Ascending aorta (tissue), 2 donors: ENCODE results near the gene MRO. TPM values are rescaled to one million over a fixed set of nuclear protein-coding genes. Genes with fewer than 3 reads are reported as not detected.

Experiments used
- DNase-seq, 2 donors: peaks; one replicate each; pipeline ENCODE4 v3.0.0-alpha.2; 2019; ENCODE audit warnings: low spot score in 2 of 2
- H3K27ac ChIP-seq, 2 donors: fragments of 200-600 bp; sonication (generic); one replicate each; pipeline ENCODE4 v1.5.1; 2016 to 2017; ENCODE audit warnings: mild to moderate bottlenecking in 1 of 2
- H3K27me3 ChIP-seq: fragments of 200-600 bp; sonication (generic); one replicate; pipeline ENCODE4 v1.5.1; 2017
- H3K36me3 ChIP-seq, 2 donors: fragments of 200-600 bp; sonication (generic); one replicate each; pipeline ENCODE4 v1.5.1; 2016
- H3K4me1 ChIP-seq, 2 donors: fragments of 200-600 bp; sonication (generic); one replicate each; pipeline ENCODE4 v1.5.1; 2016 to 2017; ENCODE audit warnings: mild to moderate bottlenecking in 1 of 2
- H3K4me3 ChIP-seq, 2 donors: fragments of 200-600 bp; sonication (generic); one replicate each; pipeline ENCODE4 v1.5.1; 2016 to 2017; ENCODE audit warnings: mild to moderate bottlenecking in 1 of 2
- H3K9me3 ChIP-seq, 2 donors: fragments of 200-600 bp; sonication (generic); one replicate each; pipeline ENCODE4 v1.5.1; 2016
- CTCF ChIP-seq, 3 experiments: fragments of 200-600 bp in 2 of 3; fragments of 450-650 bp in 1 of 3; sonication (generic) in 2 of 3; IDR thresholded peaks; one replicate each; pipeline ENCODE4 v1.5.1; 2016 to 2019; ENCODE audit warnings: antibody characterized with exemption in 3 of 3, mild to moderate bottlenecking in 1 of 3, moderate library complexity in 1 of 3
- intact Hi-C: fragments of 100-400 bp; cut with DNase I; formaldehyde crosslinking; loops from one replicate; pipeline ENCODE4 v1.15.1; 2023
- total RNA-seq: library from RNA; depleted of rRNA; stranded (reverse); fragments of >200 nt; gene quantifications from one replicate; pipeline ENCODE4 v1.1.0, GENCODE V29; 2016

Gene MRO
- total RNA-seq, 1 donor from 2014 or later = 1.4 TPM

- no peaks in the 10 kb centered on the region for H3K4me1 ChIP-seq
- H3K36me3 ChIP-seq = no peaks in the 10 kb centered on the region
- no peaks in the 10 kb centered on the region for H3K27me3 ChIP-seq
- no peak overlapping the region for H3K27ac ChIP-seq
- no peak for DNase-seq
- intact Hi-C loops = no loop called here
- H3K9me3 ChIP-seq = no peaks in the 10 kb centered on the region
- H3K4me3 ChIP-seq = no peak overlapping the region
- TF ChIP-seq CTCF (IDR thresholded peaks at IDR 0.05) = no peak
Observed at GRCh38 chr18:50812834-50813233, 7.0 kb downstream of the MRO start.

- no peak for DNase-seq
- no peaks in the 10 kb centered on the region for H3K4me1 ChIP-seq
- intact Hi-C loops = no loop called here
- TF ChIP-seq CTCF (IDR thresholded peaks at IDR 0.05) = no peak
- no peaks in the 10 kb centered on the region for H3K9me3 ChIP-seq
- H3K27ac ChIP-seq = no peak overlapping the region
- H3K27me3 ChIP-seq = no peaks in the 10 kb centered on the region
- H3K4me3 ChIP-seq = no peak overlapping the region
- no peaks in the 10 kb centered on the region for H3K36me3 ChIP-seq
Observed at GRCh38 chr18:50807176-50807575, 12.6 kb downstream of the MRO start.

- intact Hi-C loops = no loop called here
- no peaks in the 10 kb centered on the region for H3K4me1 ChIP-seq
Observed at GRCh38 chr18:50806208-50806616, 13.6 kb downstream of the MRO start.

GRCh38 chr18:50805732-50806131, 14.1 kb downstream of the MRO start:
- Histone ChIP-seq H3K9me3 (no peaks in the 10 kb centered on the region), H3K4me3 (no peak overlapping the region), H3K27me3 (no peaks in the 10 kb centered on the region), H3K27ac (no peak overlapping the region), H3K4me1 (no peaks in the 10 kb centered on the region), H3K36me3 (no peaks in the 10 kb centered on the region)
- intact Hi-C loops = no loop called here
- DNase-seq = no peak
- TF ChIP-seq CTCF (IDR thresholded peaks at IDR 0.05) = no peak

More at GRCh38 chr18:50806208-50806616, 13.6 kb downstream of the MRO start:
- H3K27ac ChIP-seq = no peak overlapping the region
- no peaks in the 10 kb centered on the region for H3K36me3 ChIP-seq
- no peak for TF ChIP-seq CTCF (IDR thresholded peaks at IDR 0.05)
- no peaks in the 10 kb centered on the region for H3K9me3 ChIP-seq
- no peaks in the 10 kb centered on the region for H3K27me3 ChIP-seq
- DNase-seq = peak in 1 of 2 donors; percentile 18
- no peak overlapping the region for H3K4me3 ChIP-seq

- DNase-seq = no peak
- Histone ChIP-seq H3K27me3 (no peaks in the 10 kb centered on the region), H3K27ac (no peak overlapping the region), H3K4me3 (no peak overlapping the region), H3K4me1 (no peaks in the 10 kb centered on the region), H3K36me3 (no peaks in the 10 kb centered on the region), H3K9me3 (no peaks in the 10 kb centered on the region)
- intact Hi-C loops = no loop called here
- TF ChIP-seq CTCF (IDR thresholded peaks at IDR 0.05) = no peak
Observed at GRCh38 chr18:50803592-50803991, 16.2 kb downstream of the MRO start.

- Histone ChIP-seq H3K36me3 (no peaks in the 10 kb centered on the region), H3K27ac (no peak overlapping the region), H3K27me3 (no peaks in the 10 kb centered on the region), H3K4me3 (no peak overlapping the region), H3K9me3 (no peaks in the 10 kb centered on the region), H3K4me1 (no peaks in the 10 kb centered on the region)
- intact Hi-C loops = no loop called here
- TF ChIP-seq CTCF (IDR thresholded peaks at IDR 0.05) = no peak
- DNase-seq = no peak
Observed at GRCh38 chr18:50802141-50802540, 17.7 kb downstream of the MRO start.
